Tibial nerve (tissue), 4 donors: ENCODE data around the gene SHF.

Experiments
- CTCF ChIP-seq, 5 experiments: fragments of 200-600 bp in 3 of 5; fragments of 450-650 bp in 2 of 5; sonication (generic) in 3 of 5; IDR thresholded peaks; one replicate each; pipeline ENCODE4 v1.5.1; 2016 to 2019; ENCODE audit warnings: antibody characterized with exemption in 5 of 5, mild to moderate bottlenecking in 3 of 5, moderate library complexity in 2 of 5
- EP300 ChIP-seq, 2 donors: sonication (generic); formaldehyde crosslinking; IDR thresholded peaks; one replicate each; pipeline ENCODE4 v1.6.1; 2017; ENCODE audit warnings: antibody characterized with exemption in 2 of 2, mild to moderate bottlenecking in 1 of 2
- POLR2A ChIP-seq, 2 donors: fragments of 450-650 bp; IDR thresholded peaks; one replicate each; pipeline ENCODE4 v1.6.1; 2017; ENCODE audit warnings: antibody characterized with exemption in 2 of 2, mild to moderate bottlenecking in 2 of 2, moderate library complexity in 2 of 2

DNA sequence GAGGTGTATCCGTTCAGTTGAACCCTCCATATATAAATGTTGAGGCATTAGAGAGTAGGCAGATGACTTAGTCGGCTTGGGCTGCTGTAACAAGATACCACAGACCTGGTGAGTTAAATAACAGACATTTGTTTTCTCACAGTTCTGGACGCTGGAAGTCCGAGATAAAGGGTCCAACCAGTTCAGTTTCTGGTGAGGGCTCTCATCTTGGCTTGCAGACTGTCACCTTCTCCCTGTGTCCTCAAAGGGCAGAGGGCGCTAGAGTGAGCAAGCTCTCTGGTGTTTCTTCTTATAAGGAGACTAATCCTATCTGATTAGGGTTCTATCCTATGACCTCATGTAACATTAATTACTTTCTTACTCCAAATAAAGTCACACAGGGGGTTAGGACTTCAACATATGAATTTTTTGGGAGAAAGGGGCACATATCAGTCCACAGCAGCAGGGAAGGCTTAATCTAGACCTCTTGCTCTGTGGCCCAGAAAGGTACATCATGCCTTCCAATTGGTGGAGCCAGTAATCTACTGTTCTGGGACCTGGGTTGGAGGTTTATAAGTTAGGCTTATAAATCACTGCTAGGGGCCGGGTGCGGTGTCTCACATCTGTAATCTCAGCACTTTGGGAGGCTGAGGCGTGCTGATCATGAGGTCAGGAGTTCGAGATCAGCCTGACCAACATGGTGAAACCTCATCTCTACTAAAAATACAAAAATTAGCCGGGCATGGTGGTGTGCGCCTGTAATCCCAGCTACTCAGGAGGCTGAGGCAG is 37.9 kb upstream of the SHF start:
- TF ChIP-seq CTCF (IDR thresholded peaks at IDR 0.05) (no peak), POLR2A (IDR thresholded peaks at IDR 0.05) (no peak), EP300 (IDR thresholded peaks at IDR 0.05) (no peak)
